ENCODE results near the gene KCNS1. TPM values are rescaled to one million over a fixed set of nuclear protein-coding genes. Genes with fewer than 3 reads are reported as not detected.

The KCNS1 gene
- total RNA-seq, 2 donors from 2014 or later = 0.18 to 1.5 TPM

- Mint-ChIP-seq H3K4me1 (peaks cover 6% of the 10 kb centered on the region), H3K27me3 (ENCODE audit: insufficient read depth) (no peaks in the 10 kb centered on the region), H3K27ac (no peak overlapping the region), H3K36me3 (ENCODE audit: low read depth) (peaks cover 40% of the 10 kb centered on the region), H3K9me3 (peaks cover 18% of the 10 kb centered on the region), H3K4me3 (no peak overlapping the region)
- no peak for TF ChIP-seq CTCF (conservative IDR thresholded peaks at IDR 0.05)
- H3K4me3 ChIP-seq (ENCODE audit: low read length) = no peak overlapping the region
- peaks cover 19% of the 10 kb centered on the region for H3K36me3 ChIP-seq (ENCODE audit: control insufficient read depth, insufficient read depth, low read length)
- H3K9me3 ChIP-seq (ENCODE audit: control insufficient read depth, low read length) = peaks cover 16% of the 10 kb centered on the region
- no peak for DNase-seq
- no peaks in the 10 kb centered on the region for H3K27me3 ChIP-seq (ENCODE audit: control insufficient read depth, insufficient read depth, low read length, poor library complexity, severe bottlenecking)
- WGBS, 2 experiments (ENCODE audit: insufficient coverage in 1 of 2, insufficient read length in 1 of 2) = 88 to 100% methylated on average over 1 of the region's 1 CpG
- H3K9ac ChIP-seq (ENCODE audit: extremely low read depth, low read length, poor library complexity, severe bottlenecking) = no peak overlapping the region
- H3K4me1 ChIP-seq (ENCODE audit: control insufficient read depth, insufficient read depth, low read length) = no peaks in the 10 kb centered on the region
- H3K27ac ChIP-seq (ENCODE audit: low read depth, low read length) = no peak overlapping the region
Observed at GRCh38 chr20:45085867-45086266, 15.1 kb downstream of the KCNS1 start.

GRCh38 chr20:45085289-45085688 is 15.6 kb downstream of the KCNS1 start:
- Mint-ChIP-seq H3K36me3 (ENCODE audit: low read depth) (peaks cover 45% of the 10 kb centered on the region), H3K27ac (no peak overlapping the region), H3K4me3 (no peak overlapping the region), H3K4me1 (peaks cover 6% of the 10 kb centered on the region), H3K9me3 (peaks cover 18% of the 10 kb centered on the region), H3K27me3 (ENCODE audit: insufficient read depth) (no peaks in the 10 kb centered on the region)
- WGBS, 2 experiments (ENCODE audit: insufficient coverage in 1 of 2, insufficient read length in 1 of 2) = 95 to 100% methylated on average over 1 to 2 of the region's 2 CpGs
- H3K27me3 ChIP-seq (ENCODE audit: control insufficient read depth, insufficient read depth, low read length, poor library complexity, severe bottlenecking) = no peaks in the 10 kb centered on the region
- no peaks in the 10 kb centered on the region for H3K4me1 ChIP-seq (ENCODE audit: control insufficient read depth, insufficient read depth, low read length)
- H3K9me3 ChIP-seq (ENCODE audit: control insufficient read depth, low read length) = peaks cover 16% of the 10 kb centered on the region
- no peak overlapping the region for H3K27ac ChIP-seq (ENCODE audit: low read depth, low read length)
- no peak for DNase-seq
- H3K9ac ChIP-seq (ENCODE audit: extremely low read depth, low read length, poor library complexity, severe bottlenecking) = no peak overlapping the region
- no peak overlapping the region for H3K4me3 ChIP-seq (ENCODE audit: low read length)
- TF ChIP-seq CTCF (conservative IDR thresholded peaks at IDR 0.05) = no peak
- H3K36me3 ChIP-seq (ENCODE audit: control insufficient read depth, insufficient read depth, low read length) = peaks cover 24% of the 10 kb centered on the region

DNA sequence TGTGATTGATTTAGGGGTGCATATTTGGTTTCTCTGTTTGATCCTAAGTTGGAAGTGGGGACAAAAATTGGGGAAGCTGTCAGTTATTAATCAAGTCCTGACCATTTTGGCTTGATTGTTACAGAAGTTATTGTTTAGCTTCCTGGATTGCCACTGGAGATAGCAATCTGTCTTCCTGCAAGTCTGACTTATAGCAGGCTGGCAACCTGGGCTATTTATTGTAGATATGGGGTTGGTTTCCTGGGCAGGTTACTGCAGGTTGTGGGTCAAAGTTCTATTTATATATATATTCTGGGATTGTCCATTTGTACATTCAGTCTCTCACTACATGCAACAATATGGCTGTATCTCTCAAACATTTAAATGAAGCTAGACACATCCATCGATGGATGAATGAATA is 17.8 kb downstream of the KCNS1 start:
- 100% methylated on average over 1 of the region's 1 CpG; no CpG with 5 or more reads in 1 of the 2 experiments for WGBS, 2 experiments (ENCODE audit: insufficient coverage in 1 of 2, insufficient read length in 1 of 2)
- no peak overlapping the region for H3K4me3 Mint-ChIP-seq
- H3K4me1 Mint-ChIP-seq = peaks cover 6% of the 10 kb centered on the region
- no peak overlapping the region for H3K27ac ChIP-seq (ENCODE audit: low read depth, low read length)
- no peak overlapping the region for H3K9ac ChIP-seq (ENCODE audit: extremely low read depth, low read length, poor library complexity, severe bottlenecking)
- no peaks in the 10 kb centered on the region for H3K27me3 ChIP-seq (ENCODE audit: control insufficient read depth, insufficient read depth, low read length, poor library complexity, severe bottlenecking)
- H3K27ac Mint-ChIP-seq = no peak overlapping the region
- no peaks in the 10 kb centered on the region for H3K27me3 Mint-ChIP-seq (ENCODE audit: insufficient read depth)
- no peak for DNase-seq
- H3K9me3 ChIP-seq (ENCODE audit: control insufficient read depth, low read length) = peaks cover 16% of the 10 kb centered on the region
- no peak overlapping the region for H3K4me3 ChIP-seq (ENCODE audit: low read length)
- no peak for TF ChIP-seq CTCF (conservative IDR thresholded peaks at IDR 0.05)
- H3K9me3 Mint-ChIP-seq = peaks cover 18% of the 10 kb centered on the region
- H3K4me1 ChIP-seq (ENCODE audit: control insufficient read depth, insufficient read depth, low read length) = no peaks in the 10 kb centered on the region
- peaks cover 33% of the 10 kb centered on the region for H3K36me3 ChIP-seq (ENCODE audit: control insufficient read depth, insufficient read depth, low read length)
- H3K36me3 Mint-ChIP-seq (ENCODE audit: low read depth) = peaks cover 52% of the 10 kb centered on the region

Data from endodermal cell (in vitro differentiated cells).